ENCODE data around the gene FRAT2. TPM values are rescaled to one million over a fixed set of nuclear protein-coding genes. Genes with fewer than 3 reads are reported as not detected.

FRAT2 gene
- total and polyA plus RNA-seq, 10 of the 15 experiments (the other 5 are each of a cell fraction or from before 2014, with no cell fraction given): 0.69 to 5.9 (median 3.8) TPM

DNA sequence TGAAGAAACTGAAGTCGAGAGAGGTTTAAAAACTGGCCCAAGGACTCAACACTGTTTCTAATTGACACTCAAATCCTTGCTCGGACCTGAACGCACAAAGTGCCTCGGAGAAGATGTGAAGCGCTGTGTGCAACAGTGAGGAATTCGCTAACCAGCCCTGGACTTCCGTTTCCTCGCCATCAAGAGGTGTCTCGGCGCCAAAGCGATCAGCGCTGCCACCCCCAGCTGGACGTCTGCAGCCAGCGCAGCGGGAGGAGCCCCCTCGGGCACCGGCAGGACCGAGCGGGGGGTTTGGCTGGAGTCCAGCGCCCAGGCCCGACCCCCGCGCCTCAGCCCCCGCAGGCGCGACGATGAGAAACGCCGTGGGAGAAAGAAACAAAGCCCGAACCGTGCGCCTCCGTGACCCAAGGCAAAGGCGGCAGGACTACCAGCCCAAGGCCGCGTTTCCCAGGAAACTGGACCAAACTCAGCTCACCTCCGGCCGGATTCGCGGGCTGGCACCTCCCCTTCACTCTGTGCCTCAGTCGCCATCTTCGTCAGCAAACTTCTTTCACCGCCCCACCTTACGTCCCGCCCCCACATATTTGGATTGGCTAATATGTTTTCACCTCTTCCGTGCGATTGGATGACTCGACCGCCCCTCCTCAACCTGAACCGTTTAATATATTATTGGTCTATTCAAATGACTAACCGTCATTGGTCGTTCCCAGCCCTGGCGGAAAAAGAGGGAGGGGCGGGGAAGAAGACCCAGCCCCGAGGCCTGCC lies 42.2 kb downstream of the FRAT2 start, which contains the start of gene ARHGAP19:
ARHGAP19 (minus strand) TSS at position 541 of the 765 bp plus-strand sequence; CDS start at position 531, 10 bp downstream.
- BruUV-seq (replicated peaks): TSS peak; percentile 88
- Histone ChIP-seq H3K36me3 (ENCODE audit: control insufficient read depth in 2 of 2, insufficient read depth in 2 of 2, low read length in 1 of 2) (no peaks in the 10 kb centered on the region), H3K4me2 (ENCODE audit: control insufficient read depth, insufficient read depth) (peak within 1 kb of the TSS; percentile 72), H3K79me2 (ENCODE audit: control insufficient read depth, insufficient read depth, low read length) (peaks cover 27% of the 10 kb centered on the region), H3K4me1 (ENCODE audit: control insufficient read depth, insufficient read depth, low read length) (no peaks in the 10 kb centered on the region; the same call in 1 of the 2 replicates), H3K4me3 (peak within 1 kb of the TSS; percentile 90), H3K27me3 (replicated peaks in 1 of 2; ENCODE audit: control insufficient read depth in 2 of 2, insufficient read depth in 2 of 2, low read length in 1 of 2) (no peaks in the 10 kb centered on the region), H3K9ac (ENCODE audit: control insufficient read depth, insufficient read depth, low read length) (peak within 1 kb of the TSS; percentile 87), H3K27ac (ENCODE audit: control insufficient read depth, insufficient read depth) (peak within 1 kb of the TSS; percentile 60), H4K20me1 (ENCODE audit: control insufficient read depth, insufficient read depth) (no peaks in the 10 kb centered on the region), H3K9me3 (replicated peaks; ENCODE audit: control insufficient read depth, insufficient read depth, low read length) (no peaks in the 10 kb centered on the region), H2AFZ (ENCODE audit: control insufficient read depth, low read depth, low read length) (peak within 1 kb of the TSS; percentile 92)
- WGBS (ENCODE audit: insufficient coverage, insufficient replicate concordance, low lambda C conversion rate, missing lambda C conversion rate): 1% methylated on average over 42 of the region's 55 CpGs
- DNase-seq (ENCODE audit: low read depth, low spot score): peak; percentile 95
- ChIA-PET RAD21 (ENCODE audit: unreplicated experiment) (no interaction called here), POLR2A (interaction anchor here (0.5 to 1.5 kb wide), 3 partner anchors 13 to 41 kb away, joined by 3 to 5 read pairs (median 4); no protein-coding TSS in a partner anchor), CTCF (interaction anchor here (4.0 kb wide), 1 partner anchor 14 kb away, joined by 22 read pairs; no protein-coding TSS in a partner anchor), SMC1A (ENCODE audit: uncharacterized antibody, unreplicated experiment) (interaction anchor here (1.3 to 1.9 kb wide), 2 partner anchors 10 to 13 kb away, joined by 3 to 7 read pairs; no protein-coding TSS in a partner anchor)
- intact Hi-C loops (cut with micrococcal nuclease; ENCODE audit: unreplicated experiment): loop anchor here (1.0 to 5.0 kb wide), 2 partner anchors 40 to 206 kb away; partner anchors contain the start of genes FRAT2, MMS19 and UBTD1
- peak; percentile 98 for ATAC-seq
- FAIRE-seq: peak; percentile 95
- in situ Hi-C loops (cut with MboI): no loop called here
- peak; percentile 53; the same call in 1 of the 2 replicates for TF ChIP-seq POLR2AphosphoS2 (IDR thresholded peaks at IDR 0.05; ENCODE audit: low read depth, low read length)
- peak; percentile 56 for TF ChIP-seq DPF2 (IDR thresholded peaks at IDR 0.05)
- no peak for TF ChIP-seq WRNIP1 (IDR thresholded peaks at IDR 0.05; ENCODE audit: borderline replicate concordance, low read depth, low read length)
- TF ChIP-seq SUPT20H (IDR thresholded peaks at IDR 0.05; ENCODE audit: borderline replicate concordance, control insufficient read depth, low read depth, low read length): no peak
- no peak for TF ChIP-seq MLLT1 (IDR thresholded peaks at IDR 0.05)
- peak; percentile 71; the same call in 1 of the 2 replicates for TF ChIP-seq TAF1 (IDR thresholded peaks at IDR 0.05; ENCODE audit: borderline replicate concordance, low read depth, low read length)
- 0 out of 2 replicates have a peak, but pooled peaks have one; percentile 30 for TF ChIP-seq TCF3 (IDR thresholded peaks at IDR 0.05; ENCODE audit: borderline replicate concordance, insufficient read depth, low read depth, low read length)
- no peak for TF ChIP-seq CHD4 (IDR thresholded peaks at IDR 0.05)
- TF ChIP-seq CHD1 (IDR thresholded peaks at IDR 0.05; ENCODE audit: low read depth, low read length): 0 out of 2 replicates have a peak, but pooled peaks have one; percentile 19
- no peak for TF ChIP-seq ZNF217 (IDR thresholded peaks at IDR 0.05)
- TF ChIP-seq NR2C2 (IDR thresholded peaks at IDR 0.05; ENCODE audit: borderline replicate concordance, control insufficient read depth, insufficient read length, low read depth): no peak
- TF ChIP-seq, protein P1, sequence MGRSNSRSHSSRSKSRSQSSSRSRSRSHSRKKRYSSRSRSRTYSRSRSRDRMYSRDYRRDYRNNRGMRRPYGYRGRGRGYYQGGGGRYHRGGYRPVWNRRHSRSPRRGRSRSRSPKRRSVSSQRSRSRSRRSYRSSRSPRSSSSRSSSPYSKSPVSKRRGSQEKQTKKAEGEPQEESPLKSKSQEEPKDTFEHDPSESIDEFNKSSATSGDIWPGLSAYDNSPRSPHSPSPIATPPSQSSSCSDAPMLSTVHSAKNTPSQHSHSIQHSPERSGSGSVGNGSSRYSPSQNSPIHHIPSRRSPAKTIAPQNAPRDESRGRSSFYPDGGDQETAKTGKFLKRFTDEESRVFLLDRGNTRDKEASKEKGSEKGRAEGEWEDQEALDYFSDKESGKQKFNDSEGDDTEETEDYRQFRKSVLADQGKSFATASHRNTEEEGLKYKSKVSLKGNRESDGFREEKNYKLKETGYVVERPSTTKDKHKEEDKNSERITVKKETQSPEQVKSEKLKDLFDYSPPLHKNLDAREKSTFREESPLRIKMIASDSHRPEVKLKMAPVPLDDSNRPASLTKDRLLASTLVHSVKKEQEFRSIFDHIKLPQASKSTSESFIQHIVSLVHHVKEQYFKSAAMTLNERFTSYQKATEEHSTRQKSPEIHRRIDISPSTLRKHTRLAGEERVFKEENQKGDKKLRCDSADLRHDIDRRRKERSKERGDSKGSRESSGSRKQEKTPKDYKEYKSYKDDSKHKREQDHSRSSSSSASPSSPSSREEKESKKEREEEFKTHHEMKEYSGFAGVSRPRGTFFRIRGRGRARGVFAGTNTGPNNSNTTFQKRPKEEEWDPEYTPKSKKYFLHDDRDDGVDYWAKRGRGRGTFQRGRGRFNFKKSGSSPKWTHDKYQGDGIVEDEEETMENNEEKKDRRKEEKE (IDR thresholded peaks at IDR 0.05): no peak
- TF ChIP-seq, protein P2, sequence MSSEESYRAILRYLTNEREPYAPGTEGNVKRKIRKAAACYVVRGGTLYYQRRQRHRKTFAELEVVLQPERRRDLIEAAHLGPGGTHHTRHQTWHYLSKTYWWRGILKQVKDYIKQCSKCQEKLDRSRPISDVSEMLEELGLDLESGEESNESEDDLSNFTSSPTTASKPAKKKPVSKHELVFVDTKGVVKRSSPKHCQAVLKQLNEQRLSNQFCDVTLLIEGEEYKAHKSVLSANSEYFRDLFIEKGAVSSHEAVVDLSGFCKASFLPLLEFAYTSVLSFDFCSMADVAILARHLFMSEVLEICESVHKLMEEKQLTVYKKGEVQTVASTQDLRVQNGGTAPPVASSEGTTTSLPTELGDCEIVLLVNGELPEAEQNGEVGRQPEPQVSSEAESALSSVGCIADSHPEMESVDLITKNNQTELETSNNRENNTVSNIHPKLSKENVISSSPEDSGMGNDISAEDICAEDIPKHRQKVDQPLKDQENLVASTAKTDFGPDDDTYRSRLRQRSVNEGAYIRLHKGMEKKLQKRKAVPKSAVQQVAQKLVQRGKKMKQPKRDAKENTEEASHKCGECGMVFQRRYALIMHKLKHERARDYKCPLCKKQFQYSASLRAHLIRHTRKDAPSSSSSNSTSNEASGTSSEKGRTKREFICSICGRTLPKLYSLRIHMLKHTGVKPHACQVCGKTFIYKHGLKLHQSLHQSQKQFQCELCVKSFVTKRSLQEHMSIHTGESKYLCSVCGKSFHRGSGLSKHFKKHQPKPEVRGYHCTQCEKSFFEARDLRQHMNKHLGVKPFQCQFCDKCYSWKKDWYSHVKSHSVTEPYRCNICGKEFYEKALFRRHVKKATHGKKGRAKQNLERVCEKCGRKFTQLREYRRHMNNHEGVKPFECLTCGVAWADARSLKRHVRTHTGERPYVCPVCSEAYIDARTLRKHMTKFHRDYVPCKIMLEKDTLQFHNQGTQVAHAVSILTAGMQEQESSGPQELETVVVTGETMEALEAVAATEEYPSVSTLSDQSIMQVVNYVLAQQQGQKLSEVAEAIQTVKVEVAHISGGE (CRISPR knock-in tag; IDR thresholded peaks at IDR 0.05): no peak
- 0 out of 2 replicates have a peak, but pooled peaks have one; percentile 24 for TF ChIP-seq BCL11A (IDR thresholded peaks at IDR 0.05; ENCODE audit: low read depth, low read length)
- TF ChIP-seq EZH2 (IDR thresholded peaks at IDR 0.05; ENCODE audit: borderline replicate concordance, control insufficient read depth, low read depth, low read length): no peak
